HEK293T (cell line): Measurements from ENCODE around the gene CBR3.

Experiments used
- CTCF ChIA-PET: fragments of 350-600 bp; formaldehyde crosslinking; extraction: SDS; loops from one replicate; lab custom pipeline; 2021; ENCODE audit warnings: antibody characterized with exemption, inconsistent platforms; lab: Yijun Ruan, JAX
- POLR2A ChIA-PET: fragments of 350-600 bp; formaldehyde crosslinking; extraction: SDS; loops from one replicate; lab custom pipeline; 2020; ENCODE audit warnings: antibody characterized with exemption, inconsistent platforms; lab: Yijun Ruan, JAX
- DNase-seq: peaks from one replicate; pipeline ENCODE4 v3.0.0; 2012; ENCODE audit warnings: mixed read lengths; ENCODE audit errors: extremely low spot score
- ARNT ChIP-seq: fragments of 450-650 bp; IDR thresholded peaks from 2 replicates; pipeline ENCODE4 v1.6.1; 2017; ENCODE audit warnings: mild to moderate bottlenecking
- BHLHE40 ChIP-seq: fragments of 450-650 bp; IDR thresholded peaks from 2 replicates; pipeline ENCODE4 v1.6.1; 2016; ENCODE audit warnings: mild to moderate bottlenecking, moderate library complexity, borderline replicate concordance
- CTBP1 ChIP-seq: fragments of 450-650 bp; IDR thresholded peaks from 2 replicates; pipeline ENCODE4 v1.6.1; 2016; ENCODE audit warnings: borderline replicate concordance
- ELF4 ChIP-seq: fragments of 450-650 bp; IDR thresholded peaks from 2 replicates; pipeline ENCODE4 v1.6.1; 2017; ENCODE audit warnings: antibody characterized with exemption
- FOXA1 ChIP-seq: fragments of 450-650 bp; IDR thresholded peaks from 2 replicates; pipeline ENCODE4 v1.6.1; 2016; ENCODE audit warnings: mild to moderate bottlenecking
- FOXK2 ChIP-seq: fragments of 450-650 bp; IDR thresholded peaks from 2 replicates; pipeline ENCODE4 v1.6.1; 2016; ENCODE audit warnings: mild to moderate bottlenecking
- FOXM1 ChIP-seq: fragments of 450-650 bp; IDR thresholded peaks from 2 replicates; pipeline ENCODE4 v1.6.1; 2017; ENCODE audit warnings: mild to moderate bottlenecking, borderline replicate concordance
- HDGF ChIP-seq: fragments of 450-650 bp; IDR thresholded peaks from 2 replicates; pipeline ENCODE4 v1.6.1; 2017; ENCODE audit warnings: antibody characterized with exemption, borderline replicate concordance
- L3MBTL2 ChIP-seq: fragments of 450-650 bp; conservative IDR thresholded peaks from 2 replicates; pipeline ENCODE4 v1.6.1; 2016; ENCODE audit warnings: mild to moderate bottlenecking
- LEF1 ChIP-seq: fragments of 450-650 bp; IDR thresholded peaks from 2 replicates; pipeline ENCODE4 v1.6.1; 2017; ENCODE audit warnings: mild to moderate bottlenecking, borderline replicate concordance
- NFRKB ChIP-seq: fragments of 450-650 bp; IDR thresholded peaks from 2 replicates; pipeline ENCODE4 v1.6.1; 2016; ENCODE audit warnings: mild to moderate bottlenecking, moderate library complexity
- SP1 ChIP-seq: fragments of 450-650 bp; IDR thresholded peaks from 2 replicates; pipeline ENCODE4 v1.6.1; 2017
- SUZ12 ChIP-seq: fragments of 450-650 bp; IDR thresholded peaks from 2 replicates; pipeline ENCODE4 v1.6.1; 2016; ENCODE audit warnings: mild to moderate bottlenecking
- TARDBP ChIP-seq: fragments of 450-650 bp; IDR thresholded peaks from 2 replicates; pipeline ENCODE4 v1.6.1; 2016
- ZNF384 ChIP-seq: fragments of 450-650 bp; IDR thresholded peaks from 2 replicates; pipeline ENCODE4 v1.6.1; 2016
- TF ChIP-seq, protein P1 (sequence below): fragments of 450-650 bp; IDR thresholded peaks from 2 replicates; pipeline ENCODE4 v1.6.1; 2016

CBR3 gene

GRCh38 chr21:36183144-36183795, 48.4 kb downstream of the CBR3 start:
- DNase-seq: no peak
- ChIA-PET CTCF (no interaction called here), POLR2A (no interaction called here)
- TF ChIP-seq, protein P1, sequence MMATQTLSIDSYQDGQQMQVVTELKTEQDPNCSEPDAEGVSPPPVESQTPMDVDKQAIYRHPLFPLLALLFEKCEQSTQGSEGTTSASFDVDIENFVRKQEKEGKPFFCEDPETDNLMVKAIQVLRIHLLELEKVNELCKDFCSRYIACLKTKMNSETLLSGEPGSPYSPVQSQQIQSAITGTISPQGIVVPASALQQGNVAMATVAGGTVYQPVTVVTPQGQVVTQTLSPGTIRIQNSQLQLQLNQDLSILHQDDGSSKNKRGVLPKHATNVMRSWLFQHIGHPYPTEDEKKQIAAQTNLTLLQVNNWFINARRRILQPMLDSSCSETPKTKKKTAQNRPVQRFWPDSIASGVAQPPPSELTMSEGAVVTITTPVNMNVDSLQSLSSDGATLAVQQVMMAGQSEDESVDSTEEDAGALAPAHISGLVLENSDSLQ: no peak
- no peak for TF ChIP-seq SP1
- no peak for TF ChIP-seq FOXA1
- no peak for TF ChIP-seq SUZ12
- no peak for TF ChIP-seq NFRKB
- TF ChIP-seq CTBP1: no peak
- no peak for TF ChIP-seq ZNF384
- TF ChIP-seq ELF4: no peak
- TF ChIP-seq FOXM1: no peak
- no peak for TF ChIP-seq HDGF
- TF ChIP-seq BHLHE40: no peak
- no peak for TF ChIP-seq TARDBP
- TF ChIP-seq LEF1: no peak
- no peak for TF ChIP-seq L3MBTL2
- no peak for TF ChIP-seq ARNT
- no peak for TF ChIP-seq FOXK2

GRCh38 chr21:36184545-36184944, 49.7 kb downstream of the CBR3 start:
- ChIA-PET POLR2A (no interaction called here), CTCF (interaction anchor here (1.1 kb wide), 1 partner anchor 26 kb away, joined by 3 read pairs; no protein-coding TSS in a partner anchor)
- DNase-seq: no peak
- TF ChIP-seq ZNF384 (no peak), BHLHE40 (no peak), FOXA1 (no peak), LEF1 (no peak), FOXM1 (no peak), SUZ12 (no peak)

- TF ChIP-seq NFRKB: no peak
- TF ChIP-seq FOXK2: no peak
- ChIA-PET CTCF (interaction anchor here (0.6 to 1.1 kb wide), 2 partner anchors 25 to 74 kb away, joined by 3 read pairs; no protein-coding TSS in a partner anchor), POLR2A (no interaction called here)
- no peak for DNase-seq
Measured at GRCh38 chr21:36185523-36185922, 50.6 kb downstream of the CBR3 start.

- POLR2A ChIA-PET: no interaction called here
- DNase-seq: no peak
- TF ChIP-seq LEF1: no peak
- CTCF ChIA-PET: no interaction called here
Measured at GRCh38 chr21:36186081-36186480, 51.2 kb downstream of the CBR3 start.

GRCh38 chr21:36186506-36187399, 51.9 kb downstream of the CBR3 start:
- no peak for TF ChIP-seq NFRKB
- no peak for TF ChIP-seq BHLHE40
- no peak for TF ChIP-seq ZNF384
- no peak for TF ChIP-seq ELF4
- TF ChIP-seq HDGF: no peak
- TF ChIP-seq FOXA1: no peak
- TF ChIP-seq LEF1: no peak
- no peak for TF ChIP-seq SUZ12
- no peak for TF ChIP-seq L3MBTL2
- TF ChIP-seq SP1: no peak
- TF ChIP-seq, protein P1: no peak
- TF ChIP-seq ARNT: no peak
- no peak for TF ChIP-seq CTBP1
- TF ChIP-seq FOXM1: no peak
- TF ChIP-seq TARDBP: no peak
- TF ChIP-seq FOXK2: no peak
- POLR2A ChIA-PET: no interaction called here
- DNase-seq: no peak
- CTCF ChIA-PET: interaction anchor here (0.6 kb wide), 1 partner anchor 72 kb away, joined by 3 read pairs; no protein-coding TSS in a partner anchor

GRCh38 chr21:36188081-36188681, 53.3 kb downstream of the CBR3 start:
- ChIA-PET CTCF (interaction anchor here (0.6 to 0.7 kb wide), 2 partner anchors 33 to 666 kb away, joined by 3 to 6 read pairs; no protein-coding TSS in a partner anchor), POLR2A (no interaction called here)
- no peak for DNase-seq
- TF ChIP-seq TARDBP: no peak
- no peak for TF ChIP-seq SP1
- no peak for TF ChIP-seq SUZ12
- TF ChIP-seq LEF1: no peak
- no peak for TF ChIP-seq HDGF
- no peak for TF ChIP-seq L3MBTL2
- TF ChIP-seq FOXA1: no peak
- no peak for TF ChIP-seq BHLHE40
- TF ChIP-seq ZNF384: no peak
- TF ChIP-seq FOXM1: no peak
- TF ChIP-seq CTBP1: no peak
- TF ChIP-seq ELF4: no peak
- no peak for TF ChIP-seq FOXK2
- TF ChIP-seq NFRKB: no peak
- TF ChIP-seq, protein P1: no peak
- no peak for TF ChIP-seq ARNT
